IMR-90 (cell line): Measurements from ENCODE around the gene DDIAS. TPM values are rescaled to one million over a fixed set of nuclear protein-coding genes. Genes with fewer than 3 reads are reported as not detected.

ENCODE experiments used
- ATAC-seq: fragments of 200-7000 bp; cut with Tn5 transposase; 2 replicates; pipeline ENCODE4 v1.9.1; 2020; ENCODE audit warnings: low read depth, mild to moderate bottlenecking, moderate library complexity
- BruUV-seq: library from RNA; stranded (reverse); fragments of 400-500 nt; replicated peaks from 2 replicates; lab custom pipeline; 2021; lab: Mats Ljungman, UMichigan
- CTCF ChIA-PET: fragments of 300-600 bp; formaldehyde crosslinking; extraction: SDS; loops from one replicate; lab custom pipeline; 2021; ENCODE audit warnings: antibody characterized with exemption; lab: Yijun Ruan, JAX
- POLR2A ChIA-PET: fragments of 300-600 bp; sonication (Branson Sonifier 250); formaldehyde crosslinking; loops from one replicate; lab custom pipeline; 2022; ENCODE audit warnings: antibody characterized with exemption; ENCODE audit not compliant: unreplicated experiment; lab: Charles Lee
- DNase-seq: peaks from one replicate; pipeline ENCODE4 v3.0.0; 2013
- H2AFZ ChIP-seq: replicated peaks from 2 replicates; pipeline ENCODE3; 2013; ENCODE audit warnings: low read length, mild to moderate bottlenecking; ENCODE audit not compliant: poor library complexity
- H2AK5ac ChIP-seq: 2 replicates; pipeline ENCODE4 v1.6.1; 2013; ENCODE audit warnings: low read depth, low read length, inconsistent platforms
- H2AK9ac ChIP-seq: replicated peaks from 2 replicates; pipeline ENCODE3; 2013; ENCODE audit warnings: mild to moderate bottlenecking, low read depth, low read length, moderate library complexity; ENCODE audit not compliant: poor library complexity
- H2BK120ac ChIP-seq: 2 replicates; pipeline ENCODE4 v1.6.1; 2013; ENCODE audit warnings: low read depth, low read length, inconsistent platforms
- H2BK15ac ChIP-seq: 3 replicates; pipeline ENCODE4 v1.6.1; 2013; ENCODE audit warnings: low read depth, low read length, inconsistent platforms
- H2BK20ac ChIP-seq: 2 replicates; pipeline ENCODE4 v1.6.1; 2013; ENCODE audit warnings: low read depth, mild to moderate bottlenecking, inconsistent platforms, low read length, moderate library complexity
- H2BK5ac ChIP-seq: 2 replicates; pipeline ENCODE4 v1.6.1; 2013; ENCODE audit warnings: mild to moderate bottlenecking, low read depth, low read length, inconsistent platforms; ENCODE audit not compliant: poor library complexity, severe bottlenecking
- H3K14ac ChIP-seq: replicated peaks from 2 replicates; pipeline ENCODE4 v1.6.1; 2013; ENCODE audit warnings: low read depth, low read length, inconsistent platforms
- H3K18ac ChIP-seq: 2 replicates; pipeline ENCODE4 v1.6.1; 2013; ENCODE audit warnings: low read depth, low read length, control low read depth
- H3K23ac ChIP-seq: 2 replicates; pipeline ENCODE4 v1.6.1; 2013; ENCODE audit warnings: low read depth, low read length, inconsistent platforms
- H3K27ac ChIP-seq: 2 replicates; pipeline ENCODE4 v1.5.1; 2013; ENCODE audit warnings: mild to moderate bottlenecking, control low read depth, low read length; ENCODE audit not compliant: insufficient read depth
- H3K27me3 ChIP-seq: 2 replicates; pipeline ENCODE4 v1.6.1; 2013; ENCODE audit warnings: low read length; ENCODE audit not compliant: control insufficient read depth, insufficient read depth
- H3K36me3 ChIP-seq: 2 replicates; pipeline ENCODE4 v1.6.1; 2013; ENCODE audit warnings: low read length, mixed read lengths; ENCODE audit not compliant: control insufficient read depth, insufficient read depth
- H3K4ac ChIP-seq: 2 replicates; pipeline ENCODE4 v1.6.1; 2013; ENCODE audit warnings: low read depth, low read length, inconsistent platforms
- H3K4me1 ChIP-seq: 2 replicates; pipeline ENCODE4 v1.6.1; 2013; ENCODE audit warnings: low read length, mixed read lengths; ENCODE audit not compliant: control insufficient read depth, insufficient read depth
- H3K4me2 ChIP-seq: 2 replicates; pipeline ENCODE4 v1.6.1; 2013; ENCODE audit warnings: low read depth, mild to moderate bottlenecking, control low read depth, low read length, moderate library complexity
- H3K4me3 ChIP-seq: 2 replicates; pipeline ENCODE4 v1.5.1; 2013; ENCODE audit warnings: low read depth, mild to moderate bottlenecking, control low read depth, low read length, moderate library complexity; ENCODE audit not compliant: insufficient read depth
- H3K56ac ChIP-seq: 2 replicates; pipeline ENCODE4 v1.6.1; 2013; ENCODE audit warnings: low read length, inconsistent platforms; ENCODE audit not compliant: insufficient read depth; ENCODE audit errors: extremely low read depth
- H3K79me1 ChIP-seq, 2 experiments: 2 replicates each; pipeline ENCODE4 v1.6.1; 2013; ENCODE audit warnings: low read length in 2 of 2, inconsistent platforms in 1 of 2, low read depth in 1 of 2
- H3K9ac ChIP-seq: 2 replicates; pipeline ENCODE4 v1.6.1; 2013; ENCODE audit warnings: low read depth, low read length, control low read depth
- H3K9me1 ChIP-seq: 2 replicates; pipeline ENCODE4 v1.6.1; 2013; ENCODE audit warnings: low read length, inconsistent platforms; ENCODE audit not compliant: insufficient read depth
- H3K9me3 ChIP-seq: 2 replicates; pipeline ENCODE4 v1.6.1; 2013; ENCODE audit warnings: low read length; ENCODE audit not compliant: control insufficient read depth, insufficient read depth
- H4K20me1 ChIP-seq: 2 replicates; pipeline ENCODE4 v1.6.1; 2013; ENCODE audit warnings: low read length, inconsistent platforms; ENCODE audit not compliant: insufficient read depth
- H4K5ac ChIP-seq: 2 replicates; pipeline ENCODE4 v1.6.1; 2013; ENCODE audit warnings: mild to moderate bottlenecking, low read depth, low read length, control low read depth
- H4K8ac ChIP-seq, 2 experiments: 2 replicates each; pipeline ENCODE4 v1.6.1; 2013; ENCODE audit warnings: low read depth in 2 of 2, low read length in 2 of 2, control low read depth in 1 of 2, inconsistent platforms in 1 of 2
- H4K91ac ChIP-seq: 2 replicates; pipeline ENCODE4 v1.6.1; 2013; ENCODE audit warnings: low read depth, low read length, inconsistent platforms; ENCODE audit not compliant: insufficient read depth
- BHLHE40 ChIP-seq: fragments of 150-350 bp; IDR thresholded peaks from 2 replicates; pipeline ENCODE4 v1.6.1; 2016; ENCODE audit warnings: mild to moderate bottlenecking, low read depth, low read length
- ELK1 ChIP-seq: fragments of 150-350 bp; IDR thresholded peaks from 2 replicates; pipeline ENCODE4 v1.6.1; 2016; ENCODE audit warnings: low read depth, mild to moderate bottlenecking, low read length, moderate library complexity, borderline replicate concordance
- FOS ChIP-seq: fragments of 150-350 bp; IDR thresholded peaks from 2 replicates; pipeline ENCODE4 v1.6.1; 2016; ENCODE audit warnings: low read depth, low read length
- MAFK ChIP-seq: IDR thresholded peaks from 2 replicates; pipeline ENCODE4 v1.6.1; 2012; ENCODE audit warnings: low read depth, low read length, improper control_type of control experiment
- MAZ ChIP-seq: IDR thresholded peaks from 2 replicates; pipeline ENCODE4 v1.6.1; 2012; ENCODE audit warnings: low read depth, mild to moderate bottlenecking, low read length, improper control_type of control experiment, moderate library complexity, borderline replicate concordance
- MXI1 ChIP-seq: IDR thresholded peaks from 2 replicates; pipeline ENCODE4 v1.6.1; 2012; ENCODE audit warnings: low read depth, mild to moderate bottlenecking, low read length, moderate library complexity, borderline replicate concordance
- NFE2L2 ChIP-seq: fragments of 150-350 bp; IDR thresholded peaks from 2 replicates; pipeline ENCODE4 v1.6.1; 2016; ENCODE audit warnings: low read depth, mild to moderate bottlenecking, low read length
- POLR2A ChIP-seq: IDR thresholded peaks from 2 replicates; pipeline ENCODE4 v1.6.1; 2012; ENCODE audit warnings: mild to moderate bottlenecking, low read depth, low read length
- RAD21 ChIP-seq: IDR thresholded peaks from 2 replicates; pipeline ENCODE4 v1.6.1; 2012; ENCODE audit warnings: low read length, improper control_type of control experiment
- RCOR1 ChIP-seq: IDR thresholded peaks from 2 replicates; pipeline ENCODE4 v1.6.1; 2012; ENCODE audit warnings: mild to moderate bottlenecking, low read length, improper control_type of control experiment; ENCODE audit not compliant: insufficient replicate concordance
- RFX5 ChIP-seq: IDR thresholded peaks from 2 replicates; pipeline ENCODE4 v1.8.0; 2012; ENCODE audit warnings: low read depth, mild to moderate bottlenecking, low read length, moderate library complexity
- SMC3 ChIP-seq: fragments of 150-350 bp; IDR thresholded peaks from 2 replicates; pipeline ENCODE4 v1.6.1; 2016; ENCODE audit warnings: low read depth, mild to moderate bottlenecking, antibody characterized with exemption, low read length, moderate library complexity
- USF2 ChIP-seq: fragments of 150-350 bp; IDR thresholded peaks from 2 replicates; pipeline ENCODE4 v1.6.1; 2017; ENCODE audit warnings: mild to moderate bottlenecking, antibody characterized with exemption, low read length, low read depth
- WGBS, 2 experiments: methylation state at CpG; one replicate each; pipeline versions ENCODE4 v1.1.5 to v1.1.7; 2013; ENCODE audit warnings: missing lambda C conversion rate in 2 of 2; ENCODE audit not compliant: insufficient read length in 1 of 2; ENCODE audit errors: extremely low coverage in 2 of 2; 5-methylcytosine and 5-hydroxymethylcytosine counted together
- dilution Hi-C: fragments of 300-500 bp; cut with HindIII; formaldehyde crosslinking; loops from one replicate; pipeline ENCODE4 v1.14.3; 2018; ENCODE audit warnings: low sequenced_read_pairs; ENCODE audit not compliant: unreplicated experiment
- in situ Hi-C: fragments of 300-500 bp; cut with MboI; formaldehyde crosslinking; loops from 3 replicates; pipeline ENCODE4 v1.14.3; 2019; ENCODE audit warnings: low sequenced_read_pairs, inconsistent platforms, mixed read lengths
- intact Hi-C: fragments of 100-400 bp; cut with micrococcal nuclease; formaldehyde crosslinking; loops from 2 replicates; pipeline ENCODE4 v1.10.0; 2022
- polyA plus RNA-seq, 3 experiments: library from polyadenylated mRNA; depleted of rRNA; stranded (reverse); fragments of >200 nt; gene quantifications; 2 replicates each; pipeline ENCODE4 v1.2.3, GENCODE V29; 2012; ENCODE audit warnings: low replicate concordance in 1 of 3
- total RNA-seq: library from RNA; depleted of rRNA; stranded (reverse); fragments of >200 nt; gene quantifications from 2 replicates; pipeline ENCODE4 v1.2.3, GENCODE V29; 2012
- TF ChIP-seq, protein P1 (sequence below): conservative IDR thresholded peaks from 2 replicates; pipeline ENCODE4 v1.5.1; 2012; ENCODE audit warnings: mild to moderate bottlenecking, low read depth, low read length, improper control_type of control experiment

Gene DDIAS
- total and polyA plus RNA-seq, 2 of the 4 experiments (the other 2 are of a cell fraction) = 4.3 to 15.8 TPM

GRCh38 chr11:82930229-82930628, 28.7 kb downstream of the DDIAS start:
- BruUV-seq = no TSS peak
- Histone ChIP-seq H3K4me2 (no peak overlapping the region), H4K20me1 (no peaks in the 10 kb centered on the region), H2AK9ac (no peak overlapping the region), H4K91ac (no peak overlapping the region), H3K9me1 (no peaks in the 10 kb centered on the region), H2AFZ (no peak overlapping the region), H3K4ac (no peak overlapping the region), H3K79me1 (no peaks in the 10 kb centered on the region), H3K14ac (no peak overlapping the region), H3K56ac (no peak overlapping the region), H4K5ac (no peak overlapping the region), H3K4me1 (no peaks in the 10 kb centered on the region), H3K9ac (no peak overlapping the region), H3K9me3 (no peaks in the 10 kb centered on the region), H3K36me3 (no peaks in the 10 kb centered on the region; the same call in 1 of the 2 replicates), H2BK5ac (no peak overlapping the region), H3K23ac (no peak overlapping the region), H2BK15ac (no peak overlapping the region), H3K4me3 (no peak overlapping the region), H4K8ac (no peak overlapping the region), H2AK5ac (no peak overlapping the region), H3K27ac (no peak overlapping the region), H2BK120ac (no peak overlapping the region), H2BK20ac (no peak overlapping the region), H3K18ac (no peak overlapping the region), H3K27me3 (no peaks in the 10 kb centered on the region)
- intact Hi-C loops = no loop called here
- POLR2A ChIA-PET = no interaction called here
- in situ Hi-C loops = no loop called here
- ATAC-seq (no peak), DNase-seq (no peak)
- TF ChIP-seq MAFK (no peak), POLR2A (no peak), FOS (no peak), MXI1 (no peak), MAZ (no peak), BHLHE40 (no peak), RFX5 (no peak), ELK1 (no peak), NFE2L2 (no peak), USF2 (no peak), SMC3 (no peak), RAD21 (no peak), RCOR1 (no peak)
- TF ChIP-seq, protein P1, sequence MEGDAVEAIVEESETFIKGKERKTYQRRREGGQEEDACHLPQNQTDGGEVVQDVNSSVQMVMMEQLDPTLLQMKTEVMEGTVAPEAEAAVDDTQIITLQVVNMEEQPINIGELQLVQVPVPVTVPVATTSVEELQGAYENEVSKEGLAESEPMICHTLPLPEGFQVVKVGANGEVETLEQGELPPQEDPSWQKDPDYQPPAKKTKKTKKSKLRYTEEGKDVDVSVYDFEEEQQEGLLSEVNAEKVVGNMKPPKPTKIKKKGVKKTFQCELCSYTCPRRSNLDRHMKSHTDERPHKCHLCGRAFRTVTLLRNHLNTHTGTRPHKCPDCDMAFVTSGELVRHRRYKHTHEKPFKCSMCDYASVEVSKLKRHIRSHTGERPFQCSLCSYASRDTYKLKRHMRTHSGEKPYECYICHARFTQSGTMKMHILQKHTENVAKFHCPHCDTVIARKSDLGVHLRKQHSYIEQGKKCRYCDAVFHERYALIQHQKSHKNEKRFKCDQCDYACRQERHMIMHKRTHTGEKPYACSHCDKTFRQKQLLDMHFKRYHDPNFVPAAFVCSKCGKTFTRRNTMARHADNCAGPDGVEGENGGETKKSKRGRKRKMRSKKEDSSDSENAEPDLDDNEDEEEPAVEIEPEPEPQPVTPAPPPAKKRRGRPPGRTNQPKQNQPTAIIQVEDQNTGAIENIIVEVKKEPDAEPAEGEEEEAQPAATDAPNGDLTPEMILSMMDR = no peak
- CTCF ChIA-PET = interaction anchor here (0.7 to 1.3 kb wide), 3 partner anchors 9 to 287 kb away, joined by 3 to 7 read pairs (median 6); no protein-coding TSS in a partner anchor
- WGBS, 2 experiments = no CpG with 5 or more reads among the region's 3 CpGs
- dilution Hi-C loops = no loop called here
